Measurements from ENCODE around the gene MRM3.

GRCh38 chr17:799261-799660, 17.1 kb downstream of the MRM3 start:
- no peak for TF ChIP-seq CTCF (conservative IDR thresholded peaks at IDR 0.05; ENCODE audit: low read depth in 2 of 2)
- no peak for TF ChIP-seq EZH2phosphoT487 (IDR thresholded peaks at IDR 0.05; ENCODE audit: unreplicated experiment)
- TF ChIP-seq REST (IDR thresholded peaks at IDR 0.05; ENCODE audit: unreplicated experiment), result no peak
- TF ChIP-seq ETS1 (IDR thresholded peaks at IDR 0.05), result no peak
- TF ChIP-seq POLR2AphosphoS5 (IDR thresholded peaks at IDR 0.05; ENCODE audit: low read depth), result no peak
- TF ChIP-seq EZH2 (IDR thresholded peaks at IDR 0.05; ENCODE audit: low read depth, unreplicated experiment), result no peak
- no peak for TF ChIP-seq JUNB (IDR thresholded peaks at IDR 0.05; ENCODE audit: unreplicated experiment)
- TF ChIP-seq CREB1 (CRISPR knock-in tag; IDR thresholded peaks at IDR 0.05; ENCODE audit: low read depth), result no peak
- no peak for TF ChIP-seq ZNF462 (CRISPR knock-in tag; IDR thresholded peaks at IDR 0.05)
